ENCODE data around the gene CAPS. TPM values are rescaled to one million over a fixed set of nuclear protein-coding genes. Genes with fewer than 3 reads are reported as not detected.
"Not testable (repeated sequence)": the region's sequence is repeated elsewhere in the genome, so short reads cannot be mapped to it uniquely, and the experiment has no call there.

Gene CAPS
- total RNA-seq, 3 donors from 2014 or later, result 9.4 to 19.0 (median 16.4) TPM

DNA sequence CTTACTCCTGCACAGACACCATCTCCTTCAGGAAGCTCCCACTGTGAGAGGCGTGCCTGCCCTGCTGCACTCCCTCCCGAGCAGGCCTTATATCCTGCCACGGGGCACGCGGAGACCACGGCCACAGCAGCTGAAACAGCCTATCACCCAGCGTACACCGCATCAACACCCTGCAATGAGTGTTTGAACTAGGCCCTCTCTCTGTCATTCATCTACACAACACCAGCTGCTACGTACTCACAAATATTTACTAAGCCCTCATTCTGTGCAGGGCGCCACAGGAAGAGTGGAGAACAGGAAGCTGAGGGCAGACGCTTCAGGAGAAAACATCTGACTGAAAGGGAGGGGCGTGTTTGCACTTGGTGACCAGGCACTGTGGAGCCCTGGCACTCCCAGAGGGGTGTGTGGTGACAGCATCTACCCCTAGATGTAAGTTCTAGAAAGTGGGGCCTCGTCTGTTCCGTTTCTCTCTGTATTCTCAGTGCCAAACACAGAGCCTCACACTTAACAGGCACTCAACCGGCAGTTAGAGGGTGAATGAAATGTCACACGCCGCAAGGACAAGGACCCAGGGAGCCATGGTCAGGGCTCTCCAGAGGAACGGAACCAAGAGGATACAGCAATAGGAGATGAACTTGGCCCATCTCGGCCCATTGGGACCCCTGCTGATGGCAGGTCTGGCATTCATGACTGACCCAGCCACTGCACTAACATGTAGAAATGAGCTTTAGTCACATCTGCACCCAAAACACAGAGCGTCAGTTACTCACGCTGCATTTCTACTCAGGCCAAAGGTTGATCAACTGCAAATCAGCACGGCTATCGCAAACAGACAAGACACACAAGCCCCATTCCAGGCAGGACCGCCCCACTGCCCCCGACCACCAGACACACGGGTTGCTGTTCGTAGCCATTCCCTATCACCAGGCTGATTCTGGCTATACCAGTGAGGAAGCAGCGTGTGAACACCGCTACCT is 48.2 kb downstream of the CAPS start:
- Histone ChIP-seq H3K36me3 (no peaks in the 10 kb centered on the region), H3K27ac (peak overlapping the region; percentile 70 to 73), H3K27me3 (no peaks in the 10 kb centered on the region), H3K4me1 (peaks cover 0 to 11% of the 10 kb centered on the region in 2 donors), H3K4me3 (peak overlapping the region in 1 of 3 donors; percentile 1), H3K9me3 (no peaks in the 10 kb centered on the region)
- peak; percentile 41 to 64 for DNase-seq (ENCODE audit: low spot score in 2 of 2)
- intact Hi-C loops (cut with DNase I; ENCODE audit: low total_unique reads), result no loop called here
- TF ChIP-seq, protein P1, sequence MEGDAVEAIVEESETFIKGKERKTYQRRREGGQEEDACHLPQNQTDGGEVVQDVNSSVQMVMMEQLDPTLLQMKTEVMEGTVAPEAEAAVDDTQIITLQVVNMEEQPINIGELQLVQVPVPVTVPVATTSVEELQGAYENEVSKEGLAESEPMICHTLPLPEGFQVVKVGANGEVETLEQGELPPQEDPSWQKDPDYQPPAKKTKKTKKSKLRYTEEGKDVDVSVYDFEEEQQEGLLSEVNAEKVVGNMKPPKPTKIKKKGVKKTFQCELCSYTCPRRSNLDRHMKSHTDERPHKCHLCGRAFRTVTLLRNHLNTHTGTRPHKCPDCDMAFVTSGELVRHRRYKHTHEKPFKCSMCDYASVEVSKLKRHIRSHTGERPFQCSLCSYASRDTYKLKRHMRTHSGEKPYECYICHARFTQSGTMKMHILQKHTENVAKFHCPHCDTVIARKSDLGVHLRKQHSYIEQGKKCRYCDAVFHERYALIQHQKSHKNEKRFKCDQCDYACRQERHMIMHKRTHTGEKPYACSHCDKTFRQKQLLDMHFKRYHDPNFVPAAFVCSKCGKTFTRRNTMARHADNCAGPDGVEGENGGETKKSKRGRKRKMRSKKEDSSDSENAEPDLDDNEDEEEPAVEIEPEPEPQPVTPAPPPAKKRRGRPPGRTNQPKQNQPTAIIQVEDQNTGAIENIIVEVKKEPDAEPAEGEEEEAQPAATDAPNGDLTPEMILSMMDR (IDR thresholded peaks at IDR 0.05), result no peak
- no peak for TF ChIP-seq POLR2AphosphoS5 (IDR thresholded peaks at IDR 0.05)
- no peak for TF ChIP-seq POLR2A (IDR thresholded peaks at IDR 0.05)

DNA sequence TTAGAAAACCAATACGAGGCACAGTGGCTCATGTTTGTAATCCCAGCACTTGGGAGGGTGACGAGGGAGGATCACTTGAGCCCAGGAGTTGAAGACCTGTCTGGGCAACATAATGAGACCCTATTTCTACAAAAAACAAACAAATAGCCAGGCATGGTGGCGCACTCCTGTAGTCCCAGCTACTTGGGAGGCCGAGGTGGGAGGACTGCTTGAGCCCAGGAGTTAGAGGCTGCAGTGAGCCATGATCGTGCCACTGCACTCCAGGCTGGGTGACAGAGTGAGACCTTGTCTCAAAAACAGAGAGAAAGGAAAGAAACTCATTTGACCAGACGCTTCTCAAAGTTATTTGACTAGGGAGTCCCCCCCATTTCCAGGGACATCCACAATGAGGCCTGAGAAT is 49.2 kb downstream of the CAPS start:
- DNase-seq (ENCODE audit: low spot score in 2 of 2); H3K36me3 ChIP-seq; H3K4me3 ChIP-seq; H3K9me3 ChIP-seq; H3K27ac ChIP-seq; intact Hi-C loops (cut with DNase I; ENCODE audit: low total_unique reads); H3K27me3 ChIP-seq: not testable (repeated sequence)
- peaks cover 0 to 14% of the 10 kb centered on the region in 2 donors for H3K4me1 ChIP-seq

DNA sequence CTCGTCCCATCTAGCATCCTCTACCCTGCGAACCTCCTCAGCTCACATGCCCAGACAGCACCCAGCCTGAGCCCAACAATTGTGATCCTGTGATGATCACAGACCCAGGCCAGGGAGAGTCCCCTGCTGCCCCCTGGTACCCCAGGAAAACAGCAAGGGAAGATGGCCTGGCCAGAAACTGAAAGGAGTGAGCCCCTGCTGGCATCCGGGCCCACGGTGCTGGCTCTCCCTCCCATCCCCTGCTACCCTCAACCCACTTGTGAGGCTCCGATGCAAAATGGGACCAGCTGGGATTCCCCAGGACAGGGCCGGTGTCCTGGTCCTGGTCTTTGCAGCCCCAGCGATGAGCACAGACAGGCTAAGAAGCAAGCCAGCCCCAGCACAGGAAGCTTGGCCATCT is 49.8 kb downstream of the CAPS start:
- no peak overlapping the region for H3K4me3 ChIP-seq
- intact Hi-C loops (cut with DNase I; ENCODE audit: low total_unique reads), result no loop called here
- no peaks in the 10 kb centered on the region for H3K36me3 ChIP-seq
- H3K9me3 ChIP-seq, result no peaks in the 10 kb centered on the region
- no peak overlapping the region for H3K27ac ChIP-seq
- TF ChIP-seq POLR2AphosphoS5 (IDR thresholded peaks at IDR 0.05) (no peak), POLR2A (IDR thresholded peaks at IDR 0.05) (no peak)
- TF ChIP-seq, protein P1 (IDR thresholded peaks at IDR 0.05), result no peak
- DNase-seq (ENCODE audit: low spot score in 2 of 2), result no peak
- peaks cover 0 to 20% of the 10 kb centered on the region in 2 donors for H3K4me1 ChIP-seq
- H3K27me3 ChIP-seq, result no peaks in the 10 kb centered on the region

DNA sequence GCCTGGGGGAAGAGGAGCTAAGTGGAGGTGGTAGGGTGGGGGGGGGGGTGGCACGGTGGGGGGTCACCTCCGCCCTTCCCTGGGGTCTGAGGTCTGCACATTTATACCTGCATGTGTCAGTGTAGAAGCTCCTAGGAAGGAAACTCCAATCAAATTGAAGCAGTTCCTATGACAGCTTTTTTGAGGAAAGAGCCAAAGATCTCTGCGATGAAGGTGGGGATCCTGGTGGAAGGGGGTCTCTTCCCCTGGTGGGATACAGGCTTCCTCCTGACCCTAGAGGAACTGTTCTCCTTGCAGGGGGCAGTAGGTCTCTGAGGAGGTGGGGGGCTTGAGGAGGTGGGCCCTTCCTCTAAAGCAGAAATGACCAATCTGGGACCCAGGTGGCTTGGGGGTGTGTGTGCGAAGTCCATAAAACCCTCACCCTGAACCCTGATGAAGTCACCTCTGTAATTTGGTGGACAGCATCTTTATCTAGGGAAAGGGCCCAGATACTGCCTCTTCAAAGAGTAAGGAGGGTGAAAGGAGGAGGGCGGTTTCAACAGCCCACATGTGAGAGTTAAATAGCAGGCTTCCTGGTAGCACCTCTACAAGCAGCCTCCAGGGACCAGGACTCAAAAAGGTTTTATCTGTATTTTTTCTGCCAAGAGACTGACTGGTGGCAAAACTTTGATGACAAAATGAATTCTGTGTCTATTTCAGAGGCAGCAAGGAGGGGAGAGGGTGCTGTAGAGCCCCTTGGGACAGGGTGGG is 50.9 kb downstream of the CAPS start:
- no peak for TF ChIP-seq POLR2A (IDR thresholded peaks at IDR 0.05)
- TF ChIP-seq POLR2AphosphoS5 (IDR thresholded peaks at IDR 0.05), result no peak
- TF ChIP-seq, protein P1 (IDR thresholded peaks at IDR 0.05), result no peak
- no peaks in the 10 kb centered on the region for H3K27me3 ChIP-seq
- DNase-seq (ENCODE audit: low spot score in 2 of 2), result no peak
- H3K4me3 ChIP-seq, result no peak overlapping the region
- intact Hi-C loops (cut with DNase I; ENCODE audit: low total_unique reads), result no loop called here
- H3K27ac ChIP-seq, result no peak overlapping the region
- no peaks in the 10 kb centered on the region for H3K9me3 ChIP-seq
- no peaks in the 10 kb centered on the region for H3K36me3 ChIP-seq
- H3K4me1 ChIP-seq, result peaks cover 0 to 23% of the 10 kb centered on the region in 2 donors

Other genes with a start within 250 kb of the CAPS start
- gene MICOS13, start 233.7 kb upstream of the CAPS start, total RNA-seq, result 10 to 100 TPM; 29.4 to 49.5 (median 44.3) TPM
- gene HSD11B1L, start 233.2 kb upstream of the CAPS start, total RNA-seq, result 10 to 100 TPM; 10.4 to 13.1 (median 11.1) TPM
- 1,000 to 10,000 TPM in 1 of 3 donors, 100 to 1,000 TPM in 2; 687 to 1,274 (median 863) TPM for gene RPL36, start 224.0 kb upstream of the CAPS start, total RNA-seq
- gene LONP1, start 194.1 kb upstream of the CAPS start, total RNA-seq, result 10 to 100 TPM; 48.1 to 66.2 (median 60.6) TPM
- gene CATSPERD, start 193.6 kb upstream of the CAPS start, total RNA-seq, result not detected
- gene PRR22, start 129.5 kb upstream of the CAPS start, total RNA-seq, result 1 to 10 TPM in 2 of 3 donors, under 1 TPM in 1; 0.64 to 2.0 (median 1.2) TPM
- gene DUS3L, start 123.1 kb upstream of the CAPS start, total RNA-seq, result 10 to 100 TPM; 28.8 to 44.9 (median 37.2) TPM
- gene NRTN, start 109.2 kb upstream of the CAPS start, total RNA-seq, result 1 to 10 TPM in 2 of 3 donors, under 1 TPM in 1; 0.48 to 1.8 (median 1.6) TPM
- 1 to 10 TPM in 1 of 3 donors, under 1 TPM in 1, not detected in 1; 0.73 to 4.3 TPM for gene FUT6, start 74.6 kb upstream of the CAPS start, total RNA-seq
- gene FUT3, start 62.8 kb upstream of the CAPS start, total RNA-seq, result 1 to 10 TPM in 2 of 3 donors, not detected in 1; 1.3 to 2.9 TPM
- gene FUT5, start 43.7 kb upstream of the CAPS start, total RNA-seq, result not detected
- 100 to 1,000 TPM; 186 to 278 (median 186) TPM for gene NDUFA11, start 10.5 kb upstream of the CAPS start, total RNA-seq
- 10 to 100 TPM in 1 of 3 donors, 1 to 10 TPM in 2; 6.1 to 11.8 (median 9.2) TPM for gene VMAC, start 9.4 kb upstream of the CAPS start, total RNA-seq
- 10 to 100 TPM; 54.4 to 66.2 (median 64.9) TPM for gene RANBP3, start 63.9 kb downstream of the CAPS start, total RNA-seq
- 10 to 100 TPM in 1 of 3 donors, 1 to 10 TPM in 2; 6.1 to 16.2 (median 9.2) TPM for gene RFX2, start 196.2 kb downstream of the CAPS start, total RNA-seq
- gene ACSBG2, start 221.4 kb downstream of the CAPS start, total RNA-seq, result under 1 TPM in 2 of 3 donors, not detected in 1; 0.16 to 0.33 TPM